ENCODE measurements around the gene WDR18.
"Not testable (repeated sequence)": the region's sequence is repeated elsewhere in the genome, so short reads cannot be mapped to it uniquely, and the experiment has no call there.

Gene WDR18

GRCh38 chr19:950352-951066 lies 33.6 kb upstream of the WDR18 start:
- DNase-seq (ENCODE audit: low read depth), result no peak

GRCh38 chr19:952049-952679 lies 32.0 kb upstream of the WDR18 start:
- no peak for DNase-seq (ENCODE audit: low read depth)

DNA sequence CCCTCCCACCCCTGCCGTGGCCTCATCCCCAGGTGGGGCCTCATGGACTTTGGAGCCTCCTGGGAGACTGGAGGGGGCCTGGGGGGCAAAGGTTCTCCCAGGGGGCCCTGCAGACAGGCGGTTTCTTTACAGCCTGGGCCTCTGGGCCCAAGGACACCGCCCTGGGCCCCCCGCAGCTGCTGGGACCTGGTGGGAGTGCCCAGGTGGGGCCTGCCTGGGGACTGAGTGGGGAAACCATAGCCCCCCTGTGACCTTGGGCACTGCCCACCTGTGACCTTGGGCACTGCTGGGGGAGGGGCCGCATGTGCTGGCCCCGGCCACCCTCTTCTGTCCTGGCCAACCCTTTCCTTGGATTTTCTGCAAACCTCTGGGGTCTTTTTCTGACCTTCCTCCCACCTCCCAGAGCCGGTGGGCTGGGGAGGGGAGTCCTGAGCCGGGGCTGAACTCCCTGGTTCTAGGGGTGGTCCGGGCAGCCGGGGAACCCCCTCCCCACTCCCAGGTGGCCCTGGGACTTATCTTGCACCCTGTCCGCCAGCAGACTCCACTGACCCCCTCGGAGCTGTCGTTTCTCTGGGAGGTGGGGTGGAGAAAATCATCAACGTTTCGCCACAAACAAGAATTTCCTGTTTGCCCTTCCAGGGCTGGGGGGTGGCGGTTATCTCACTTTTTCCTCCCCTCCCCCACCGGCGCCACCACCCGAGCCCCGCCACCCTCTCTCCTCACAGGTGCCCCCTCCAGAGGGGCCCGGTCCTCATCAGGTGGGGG lies 31.3 kb upstream of the WDR18 start:
- peak; percentile 65 for DNase-seq (ENCODE audit: low read depth)

- DNase-seq (ENCODE audit: low read depth), result no peak
Observed at GRCh38 chr19:953445-954271, 30.5 kb upstream of the WDR18 start.

DNA sequence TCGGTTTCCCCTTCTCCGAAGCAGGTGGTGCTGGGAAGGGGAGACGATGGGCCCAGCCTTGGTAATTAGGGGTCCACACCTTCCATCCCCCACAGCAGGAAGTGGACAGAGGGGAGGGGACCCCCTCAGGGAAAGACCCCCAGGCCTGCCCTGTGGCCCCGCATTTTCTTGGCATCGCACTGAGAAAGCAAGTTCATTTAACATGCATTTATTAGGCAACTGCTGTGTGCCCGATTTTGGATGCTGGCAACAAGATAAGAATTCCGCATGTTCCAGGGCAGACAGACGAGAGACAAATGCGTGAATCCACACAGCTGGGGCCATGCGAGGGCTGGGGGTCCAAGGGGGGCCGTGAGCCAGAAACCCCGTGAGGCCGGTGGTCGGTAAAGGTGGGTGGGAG lies 29.9 kb upstream of the WDR18 start:
- DNase-seq (ENCODE audit: low read depth), result no peak

DNA sequence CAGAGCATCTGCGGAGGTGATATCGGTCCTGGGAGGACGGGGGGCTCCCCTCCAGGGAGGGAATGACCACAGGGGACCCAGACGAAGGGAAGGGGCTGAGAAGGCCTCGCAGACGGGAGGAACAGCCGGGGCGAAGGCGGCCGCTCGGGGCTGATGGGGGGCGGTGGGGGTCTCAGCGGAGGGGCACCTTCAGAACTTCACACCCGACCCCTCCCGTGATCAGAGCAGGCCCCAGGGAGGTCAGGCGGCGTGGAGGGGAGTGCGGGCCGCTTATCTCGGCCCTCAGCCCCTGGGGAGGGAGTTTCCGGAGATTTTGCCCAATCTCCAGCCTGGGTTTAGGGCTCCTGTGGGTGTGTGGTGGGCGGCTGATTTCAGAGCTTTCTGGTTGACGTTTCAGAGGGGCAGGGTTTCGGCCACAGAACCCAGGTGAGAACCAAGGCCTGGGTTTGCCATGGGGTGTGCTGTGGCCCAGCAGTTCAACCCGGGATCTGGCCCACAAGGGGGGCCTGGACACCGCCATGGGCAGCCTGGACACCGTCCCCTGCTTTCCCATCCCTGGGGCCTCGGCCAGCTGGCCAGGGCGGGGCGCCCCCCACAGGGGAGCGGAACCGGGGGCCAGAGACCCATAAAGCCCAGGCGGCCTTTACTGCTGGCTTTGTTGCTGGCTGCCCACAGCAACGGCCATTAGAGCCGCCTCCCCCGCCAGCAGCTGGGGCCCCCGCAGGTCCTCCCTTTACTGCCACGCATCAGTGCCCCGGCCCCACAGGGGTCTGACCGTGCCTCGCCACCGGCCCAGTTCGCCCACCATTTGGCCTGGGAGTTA lies 29.3 kb upstream of the WDR18 start:
- no peak for DNase-seq (ENCODE audit: low read depth)

- no peak for DNase-seq (ENCODE audit: low read depth)
Observed at GRCh38 chr19:955803-956765, 28.1 kb upstream of the WDR18 start.

DNA sequence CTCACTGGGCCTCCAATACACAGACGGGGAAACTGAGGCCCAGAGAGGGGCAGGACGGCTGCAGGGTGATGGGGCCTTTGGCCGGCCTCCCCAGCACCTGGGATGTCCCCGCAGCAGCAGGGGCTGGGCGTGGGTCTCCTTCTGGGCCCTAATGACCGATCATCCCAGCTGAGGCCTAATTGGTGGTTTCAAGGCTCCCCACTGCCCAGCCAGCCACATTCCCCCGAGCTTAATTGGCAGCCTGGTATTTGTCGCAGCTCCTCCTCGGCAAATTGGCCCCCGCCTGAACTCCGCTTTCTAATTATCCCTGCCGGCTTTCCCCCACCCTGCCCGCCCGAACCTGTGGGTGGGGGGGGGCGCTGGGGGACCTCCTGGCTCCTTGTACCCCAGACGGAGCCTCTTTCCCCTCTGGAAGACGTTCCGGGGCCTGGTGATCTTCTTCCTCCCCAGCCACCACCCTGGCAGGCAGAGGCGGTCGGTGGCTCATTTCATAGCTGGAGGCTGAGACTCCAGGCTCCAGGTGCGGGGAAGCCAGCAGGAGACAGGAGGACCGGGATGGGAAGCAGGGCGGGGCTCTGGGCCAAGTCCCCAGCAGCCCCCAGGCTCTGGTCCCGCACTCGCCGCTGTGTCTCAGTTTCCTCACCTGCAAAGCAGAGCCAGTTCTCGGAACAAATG lies 27.2 kb upstream of the WDR18 start:
- DNase-seq (ENCODE audit: low read depth), result peak; percentile 84

DNA sequence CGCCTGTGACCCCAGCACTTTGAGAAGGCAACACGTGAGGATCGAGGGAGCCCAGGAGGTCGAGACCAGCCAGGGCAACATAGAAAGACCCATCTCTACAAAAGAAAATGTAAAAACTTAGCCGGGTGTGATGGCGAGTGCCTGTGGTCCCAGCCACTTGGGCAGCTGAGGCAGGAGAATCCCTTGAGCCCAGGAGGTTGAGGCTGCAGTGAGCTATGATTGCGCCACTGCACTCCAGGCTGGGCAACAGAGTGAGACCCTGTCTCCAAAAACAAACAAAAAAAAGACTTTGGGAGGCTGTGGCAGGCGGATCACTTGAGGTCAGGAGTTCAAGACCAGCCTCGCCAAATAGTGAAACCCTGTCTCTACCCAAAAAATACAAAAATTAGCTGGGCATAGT lies 26.6 kb upstream of the WDR18 start:
- not testable (repeated sequence) for DNase-seq (ENCODE audit: low read depth)

GRCh38 chr19:958967-959855 lies 24.9 kb upstream of the WDR18 start:
- peak; percentile 37 for DNase-seq (ENCODE audit: low read depth)

- DNase-seq (ENCODE audit: low read depth), result no peak
Observed at GRCh38 chr19:960020-960419, 24.1 kb upstream of the WDR18 start.

GRCh38 chr19:960601-960938 lies 23.6 kb upstream of the WDR18 start:
- DNase-seq (ENCODE audit: low read depth), result no peak

DNA sequence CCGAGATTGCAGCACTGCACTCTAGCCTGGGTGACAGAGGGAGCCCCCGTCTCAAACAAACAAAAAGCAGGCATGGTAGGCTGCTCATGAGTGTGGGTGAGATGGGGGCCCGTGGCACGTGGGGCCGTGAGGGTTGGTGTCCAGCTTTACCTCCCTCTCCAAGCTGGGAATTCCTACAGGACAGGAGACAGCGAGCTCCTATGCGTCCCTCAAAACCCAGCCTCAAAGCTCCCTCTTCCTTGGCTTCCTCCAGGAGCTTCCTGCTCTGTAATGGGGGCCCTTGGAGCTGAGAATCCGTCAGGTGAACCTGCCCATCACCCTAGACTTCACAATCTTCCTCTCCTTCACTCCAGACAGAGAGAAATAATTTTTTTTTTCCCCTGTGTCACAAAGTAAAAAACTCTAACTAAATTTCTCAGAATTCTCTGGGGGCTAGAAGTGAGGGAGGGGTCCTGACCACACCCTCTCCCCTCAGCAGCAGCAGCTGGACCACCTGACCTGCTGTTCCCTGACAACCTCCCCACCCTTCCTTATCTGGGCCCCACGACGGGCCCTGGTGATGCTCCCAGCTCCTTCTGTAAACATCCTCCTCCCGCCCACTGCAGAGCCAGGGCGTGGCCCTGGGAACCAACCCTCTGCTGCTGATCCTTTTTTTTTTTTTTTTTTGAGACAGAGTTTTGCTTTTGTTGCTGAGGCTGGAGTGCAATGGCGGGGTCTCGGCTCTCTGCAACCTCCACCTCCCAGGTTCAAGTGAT lies 22.1 kb upstream of the WDR18 start:
- peak; percentile 62 for DNase-seq (ENCODE audit: low read depth)

- no peak for DNase-seq (ENCODE audit: low read depth)
Observed at GRCh38 chr19:962683-963400, 21.3 kb upstream of the WDR18 start.

- no peak for DNase-seq (ENCODE audit: low read depth)
Observed at GRCh38 chr19:963486-963951, 20.6 kb upstream of the WDR18 start.

GRCh38 chr19:964116-964520 lies 20.0 kb upstream of the WDR18 start:
- no peak for DNase-seq (ENCODE audit: low read depth)
